Dedifferentiated amniotic fluid mesenchymal stem cell (primary cell): ENCODE data around the gene PAQR9.
A peak's percentile ranks its signal among the peaks of the same experiment; 100 is the strongest.

Experiments
- DNase-seq: peaks from one replicate; pipeline ENCODE4 v3.0.0-alpha.2; 2016; ENCODE audit errors: extremely low spot score

Gene PAQR9

GRCh38 chr3:142982038-142982773, 18.7 kb upstream of the PAQR9 start:
- no peak for DNase-seq

GRCh38 chr3:142981108-142981507, 17.6 kb upstream of the PAQR9 start:
- DNase-seq, result no peak

DNA sequence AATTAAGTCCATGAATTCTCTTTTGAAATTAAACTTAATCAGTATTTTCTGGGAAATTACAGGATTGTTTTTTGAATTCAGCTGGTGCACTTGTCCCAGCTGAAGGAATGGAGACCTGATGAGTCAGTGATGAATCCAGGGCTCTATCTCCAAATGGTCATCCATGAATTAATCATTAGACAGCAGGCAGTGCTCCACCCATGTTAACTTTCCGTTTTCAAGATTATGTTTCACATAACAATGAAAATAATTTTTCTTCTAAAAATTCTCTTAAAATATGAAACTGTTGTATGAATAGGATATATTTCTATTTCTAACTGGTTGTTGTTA, 13.9 kb upstream of the PAQR9 start:
- no peak for DNase-seq

DNA sequence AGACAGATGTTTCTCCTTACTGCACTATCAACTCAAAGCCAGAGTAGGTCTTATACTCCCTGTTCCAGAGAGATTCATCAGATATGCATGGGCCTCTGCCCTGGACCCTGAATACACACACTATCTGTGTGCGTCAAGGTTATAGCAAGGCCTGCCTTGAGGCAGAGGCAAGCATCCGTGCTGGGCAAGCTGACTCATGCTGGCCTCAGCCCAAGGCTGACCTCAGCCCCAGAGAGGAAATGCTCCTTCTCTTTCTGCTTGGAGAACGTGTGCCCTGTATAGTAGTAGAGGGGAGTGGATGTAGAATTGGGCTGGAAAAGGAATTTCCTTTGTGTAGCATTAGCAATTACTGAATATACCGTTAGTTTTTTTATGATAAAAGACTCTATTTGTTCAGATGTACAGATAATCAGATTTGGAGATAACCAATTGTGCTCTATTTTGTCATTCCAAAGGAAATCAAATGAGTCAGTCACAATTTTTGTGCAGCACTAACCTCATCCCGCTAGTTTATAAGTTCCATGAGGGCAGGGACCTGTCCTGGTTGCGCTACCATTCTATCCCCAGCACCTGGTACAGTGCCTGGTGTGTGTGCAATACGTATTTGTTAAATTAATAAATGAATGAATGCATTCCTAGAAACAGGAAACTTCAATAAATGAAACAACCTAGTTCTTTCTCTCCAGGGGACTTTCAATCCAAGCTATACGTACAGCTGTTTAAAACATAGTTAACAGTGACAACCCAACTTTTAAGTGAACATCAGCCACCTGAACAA, 13.3 kb upstream of the PAQR9 start:
- DNase-seq, result peak; percentile 84

DNA sequence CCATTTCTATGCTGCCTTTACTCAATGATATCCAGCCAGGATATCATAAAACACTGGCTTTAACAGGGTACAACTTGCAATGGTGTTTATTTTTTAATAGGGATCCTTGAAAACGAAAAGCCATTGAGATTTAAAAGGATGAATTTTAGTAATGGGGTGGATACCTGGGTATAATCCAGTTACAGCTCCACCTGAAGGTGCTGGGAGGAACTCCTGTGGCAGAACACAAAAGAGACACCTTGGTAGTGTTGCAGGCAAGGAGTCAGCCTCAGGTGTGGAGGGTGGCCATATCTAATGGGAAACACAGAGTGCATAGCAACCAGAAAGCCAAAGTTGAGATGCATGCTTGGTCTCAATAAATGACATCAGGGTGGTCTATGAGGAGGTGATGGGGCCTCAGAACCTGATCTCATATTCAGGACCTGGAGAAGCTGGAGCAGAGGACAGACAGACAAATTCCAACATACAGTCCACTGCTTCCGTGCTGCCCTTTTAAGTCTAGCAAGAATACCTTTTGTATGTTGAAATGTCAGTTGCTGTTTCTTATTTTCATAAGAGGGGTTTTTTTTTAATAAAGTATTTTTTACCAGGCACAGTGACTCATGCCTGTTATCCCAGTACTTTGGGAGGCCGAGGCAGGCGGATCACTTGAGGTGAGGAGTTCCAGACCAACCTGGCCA, 12.0 kb upstream of the PAQR9 start:
- no peak for DNase-seq

- DNase-seq, result no peak
Observed at GRCh38 chr3:142973217-142974009, 9.9 kb upstream of the PAQR9 start.

- DNase-seq, result no peak
Observed at GRCh38 chr3:142972092-142972753, 8.7 kb upstream of the PAQR9 start.

DNA sequence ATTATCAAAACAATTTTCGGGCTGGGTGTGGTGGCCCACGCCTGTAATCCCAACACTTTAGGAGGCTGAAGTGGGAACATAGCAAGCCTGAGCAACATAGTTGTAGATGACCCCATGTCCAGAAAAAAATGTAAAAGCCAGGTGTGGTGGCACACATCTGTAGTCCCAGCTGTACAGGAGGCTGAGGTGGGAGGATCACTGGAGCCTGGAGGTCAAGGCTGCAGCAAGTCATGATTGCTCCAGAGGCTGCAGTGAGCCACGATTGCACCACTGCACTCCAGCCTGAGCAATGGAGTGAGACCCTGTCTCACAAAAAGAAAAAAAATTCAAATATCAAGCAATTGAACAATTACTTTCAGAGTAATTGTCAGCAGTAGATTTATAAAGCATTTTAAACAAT, 8.0 kb upstream of the PAQR9 start:
- no peak for DNase-seq

- DNase-seq, result no peak
Observed at GRCh38 chr3:142968319-142969025, 5.0 kb upstream of the PAQR9 start.

DNA sequence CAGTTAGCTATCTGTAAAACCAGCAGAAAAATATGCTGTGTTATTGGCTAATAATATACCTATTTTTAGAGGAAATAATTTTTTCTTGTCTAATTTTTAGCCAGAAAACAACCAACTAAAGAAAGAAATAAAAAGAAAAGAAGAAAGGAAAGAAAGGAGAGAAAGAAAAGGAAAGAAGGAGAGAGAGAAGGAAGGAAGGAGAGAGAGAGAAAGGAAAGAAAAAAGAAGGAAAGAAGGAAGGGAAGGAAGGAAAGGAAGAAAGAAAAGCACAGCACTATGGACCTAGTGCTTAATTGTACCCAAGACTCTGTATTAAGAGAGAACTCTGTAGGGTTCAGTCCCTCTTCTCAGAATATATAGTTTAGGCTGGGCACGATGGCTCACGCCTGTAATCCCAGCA, 3.3 kb upstream of the PAQR9 start:
- DNase-seq, result no peak

- no peak for DNase-seq
Observed at GRCh38 chr3:142965581-142965980, 2.1 kb upstream of the PAQR9 start.

- no peak for DNase-seq
Observed at GRCh38 chr3:142963234-142963515, 299 bp downstream of the PAQR9 start.

DNA sequence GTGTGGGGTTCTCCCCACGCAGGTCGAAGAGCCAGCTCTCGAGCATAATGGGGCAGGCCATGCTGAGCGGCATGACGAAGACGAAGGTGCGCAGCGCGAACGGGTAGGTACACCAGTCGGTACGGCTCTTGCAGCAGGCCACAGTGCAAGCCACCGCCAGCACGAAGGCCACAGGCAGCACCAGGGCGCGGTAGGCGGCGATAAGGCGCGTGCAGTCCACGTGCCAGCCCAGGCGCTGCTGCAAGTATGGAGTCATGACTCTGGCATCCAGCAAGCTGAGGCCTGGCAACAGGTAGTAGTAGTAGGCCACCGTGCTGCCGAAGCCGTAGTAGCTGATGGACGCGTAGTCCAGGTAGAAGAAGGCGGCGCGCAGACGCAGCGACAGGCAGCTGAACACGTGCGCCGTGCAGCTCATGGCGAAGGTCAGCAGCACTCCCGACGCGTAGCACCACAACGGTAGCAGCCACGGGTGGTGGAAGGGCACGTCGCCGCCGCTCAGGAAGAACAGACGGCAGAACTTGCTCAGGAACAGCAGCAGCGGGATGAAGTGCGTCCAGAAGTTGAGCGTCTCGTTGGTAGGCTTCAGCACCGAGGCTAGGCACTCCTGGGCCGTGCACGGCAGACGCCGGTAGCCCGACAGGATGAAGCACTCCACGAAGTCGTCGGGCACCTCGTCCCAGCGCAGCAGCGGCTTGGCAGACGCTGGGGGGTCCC, 797 bp downstream of the PAQR9 start:
- DNase-seq, result no peak

GRCh38 chr3:142962175-142962519, 1.3 kb downstream of the PAQR9 start:
- no peak for DNase-seq

- DNase-seq, result no peak
Observed at GRCh38 chr3:142961539-142961938, 1.9 kb downstream of the PAQR9 start.

DNA sequence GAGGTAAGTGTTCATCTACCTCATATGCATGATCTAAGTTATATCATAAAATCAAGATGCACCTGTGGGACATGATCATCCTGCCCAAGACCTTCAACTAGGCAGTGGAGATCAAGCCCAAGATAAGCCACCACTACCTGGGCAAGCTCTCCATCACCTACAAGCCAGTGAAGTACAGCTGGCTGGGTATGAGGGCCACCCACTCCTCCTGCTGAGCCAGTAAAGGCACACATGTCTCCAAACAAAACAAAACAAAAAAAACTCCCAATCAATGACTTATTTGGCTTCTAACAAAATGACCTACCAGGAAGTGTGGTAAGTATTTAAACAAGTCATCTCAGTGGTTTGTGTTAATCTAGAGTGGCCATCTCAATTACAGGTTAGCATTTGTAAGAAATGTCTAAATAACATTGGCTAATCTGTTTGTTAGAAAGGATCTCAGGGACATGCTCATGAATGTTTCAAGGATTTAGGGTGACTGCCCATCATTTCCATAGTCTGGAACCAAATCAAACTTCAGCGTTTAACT, 3.1 kb downstream of the PAQR9 start:
- DNase-seq, result no peak

DNA sequence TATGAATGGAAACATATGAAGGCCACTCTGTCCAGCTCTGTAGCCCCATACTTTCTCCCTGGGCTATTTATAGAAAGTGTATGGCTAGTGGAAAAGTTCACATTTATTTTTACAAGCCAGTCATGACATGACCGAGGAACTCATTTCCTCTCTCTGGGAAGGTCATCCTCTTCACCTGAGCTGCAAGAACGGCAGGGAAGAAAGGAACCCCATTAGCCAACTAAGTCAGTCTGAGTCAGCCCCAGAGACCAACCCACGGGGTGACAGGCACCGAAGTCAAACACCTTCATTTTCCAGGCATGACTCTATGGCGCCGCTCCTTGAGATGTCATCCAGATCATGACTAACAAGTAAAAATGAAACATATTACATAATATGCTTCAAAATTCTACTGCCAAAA, 4.8 kb downstream of the PAQR9 start:
- DNase-seq, result no peak

DNA sequence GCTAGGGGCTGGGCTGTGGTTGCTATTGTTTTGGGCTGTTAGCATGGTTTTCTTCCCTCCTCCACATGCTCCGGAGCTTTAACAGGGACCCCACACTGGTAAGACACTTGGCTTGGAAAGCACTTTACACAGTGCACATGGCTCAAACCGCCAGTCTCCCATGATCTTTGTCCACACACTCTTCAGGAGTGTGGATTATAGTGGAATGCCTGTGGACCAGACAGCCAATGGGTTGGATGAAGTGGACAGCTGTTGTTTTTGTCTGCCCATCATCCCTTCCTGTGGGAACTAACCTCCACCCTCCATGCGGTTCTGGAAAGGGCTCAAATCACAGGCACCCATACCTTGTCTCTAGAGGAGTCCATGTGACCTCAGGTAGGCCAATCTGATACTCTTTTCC, 10.0 kb downstream of the PAQR9 start:
- DNase-seq, result no peak

DNA sequence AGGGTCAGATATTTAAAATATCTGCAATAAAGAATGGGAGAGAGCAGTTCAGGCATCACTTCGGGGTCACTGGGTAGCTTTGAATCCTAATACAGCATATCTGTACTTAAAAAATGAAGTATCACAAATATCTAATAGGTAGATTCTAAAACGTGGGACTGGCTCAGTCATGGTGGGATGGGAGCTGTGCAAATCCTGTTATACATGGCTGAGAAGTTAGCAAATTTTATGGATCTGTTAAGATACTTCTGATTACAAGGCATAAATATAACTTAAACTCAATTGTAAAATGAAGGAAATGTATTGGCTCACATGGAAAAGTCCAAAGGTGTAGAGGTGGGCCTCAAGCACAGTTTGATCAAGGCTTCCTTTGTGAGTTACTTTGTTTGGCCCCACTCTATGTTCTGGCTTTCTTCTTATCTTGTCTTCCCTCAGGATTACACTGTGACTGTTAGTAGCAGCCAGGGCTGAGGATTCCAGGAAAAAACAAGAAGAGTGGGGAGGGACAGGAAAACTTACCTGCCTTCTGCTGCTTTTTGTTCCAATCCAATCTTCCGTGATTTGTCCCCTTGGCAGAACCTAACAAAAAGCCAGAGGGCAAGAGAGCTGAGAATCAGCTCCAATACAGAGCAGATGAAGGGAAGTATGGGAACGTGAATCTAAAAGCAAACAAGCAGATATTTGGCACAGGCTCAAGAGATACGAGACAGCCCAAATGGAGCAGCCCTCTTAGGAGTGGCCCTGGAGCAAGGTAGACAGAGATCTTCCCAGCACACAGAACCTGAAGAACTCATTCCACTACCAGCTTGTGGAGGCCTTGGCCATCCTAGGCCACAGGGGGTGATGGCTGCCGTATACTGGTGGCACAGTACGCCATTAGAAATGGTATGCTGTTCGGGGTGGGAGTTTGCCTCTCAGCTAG, 10.9 kb downstream of the PAQR9 start:
- no peak for DNase-seq
